Sciatic nerve (tissue), 2 donors: ENCODE data around the gene SUFU. TPM values are rescaled to one million over a fixed set of nuclear protein-coding genes. Genes with fewer than 3 reads are reported as not detected.

ENCODE experiments used
- ATAC-seq: fragments of 200-7000 bp; cut with Tn5 transposase; one replicate; pipeline ENCODE4 v1.9.1; 2020; ENCODE audit warnings: mild to moderate bottlenecking, moderate library complexity
- DNase-seq: peaks from one replicate; pipeline ENCODE4 v3.0.0-alpha.2; 2020; ENCODE audit warnings: low spot score
- intact Hi-C: fragments of 100-400 bp; cut with DNase I; formaldehyde crosslinking; loops from one replicate; pipeline ENCODE4 v1.14.2; 2022
- total RNA-seq: library from RNA; stranded (reverse); fragmentation: NEBNext Ultra II Directional; extraction: Animal tissue kit (Norgen Biotek cat#: 25700); gene quantifications from one replicate; pipeline ENCODE4 v1.2.1, GENCODE V29; 2021
- donor health status: DM: no; HTN: no; CAD: no.
- donor health status: DM: no; HTN: no; CAD: no.

The SUFU gene
- total RNA-seq, 1 donor from 2014 or later: 19.7 TPM

GRCh38 chr10:102668326-102669107 lies 164.7 kb downstream of the SUFU start:
- intact Hi-C loops: no loop called here
- no peak for ATAC-seq
- no peak for DNase-seq

DNA sequence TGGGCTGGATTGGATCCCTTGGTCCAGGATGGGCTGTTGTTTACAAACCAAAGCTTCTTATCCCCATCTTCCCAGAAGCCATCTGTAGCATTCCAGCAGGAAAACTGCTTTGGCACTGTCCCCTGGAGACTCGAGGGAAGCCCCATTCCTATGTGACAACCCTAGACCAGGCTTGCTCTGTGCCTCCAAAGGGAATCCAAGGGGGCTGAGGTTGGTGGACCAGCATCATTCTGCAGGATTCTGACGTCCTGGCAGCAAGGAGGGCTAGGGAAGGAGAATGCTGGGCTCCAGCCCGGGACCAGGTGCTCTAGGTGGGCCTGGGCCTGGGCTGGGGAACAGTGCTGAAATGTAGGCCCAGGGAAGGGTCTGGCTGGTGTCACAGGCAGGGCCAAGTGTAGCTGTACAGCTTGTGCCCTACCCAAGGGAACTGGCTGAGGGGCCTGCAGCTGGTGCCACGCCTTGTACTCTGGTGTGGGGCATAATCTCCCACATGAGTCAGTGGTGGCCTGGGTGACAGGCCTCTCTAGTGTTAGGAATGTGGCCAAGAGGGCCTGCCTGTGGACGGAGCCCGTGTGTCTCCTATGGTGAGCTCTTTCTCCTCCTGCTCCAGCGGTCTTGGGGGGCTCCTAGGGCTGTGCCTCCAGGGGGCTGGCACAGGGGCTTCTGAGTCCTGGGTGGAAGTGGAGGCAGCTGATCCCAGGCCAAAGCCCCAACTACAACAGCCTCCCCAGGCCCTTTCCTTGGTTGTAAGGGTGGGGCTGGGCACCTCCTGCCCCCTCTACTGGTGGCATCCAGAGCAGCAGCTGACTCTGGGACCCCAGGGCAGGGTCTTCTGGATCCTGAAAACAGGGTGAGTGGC lies 165.7 kb downstream of the SUFU start:
- intact Hi-C loops: no loop called here
- DNase-seq (no peak), ATAC-seq (peak; percentile 25)

DNA sequence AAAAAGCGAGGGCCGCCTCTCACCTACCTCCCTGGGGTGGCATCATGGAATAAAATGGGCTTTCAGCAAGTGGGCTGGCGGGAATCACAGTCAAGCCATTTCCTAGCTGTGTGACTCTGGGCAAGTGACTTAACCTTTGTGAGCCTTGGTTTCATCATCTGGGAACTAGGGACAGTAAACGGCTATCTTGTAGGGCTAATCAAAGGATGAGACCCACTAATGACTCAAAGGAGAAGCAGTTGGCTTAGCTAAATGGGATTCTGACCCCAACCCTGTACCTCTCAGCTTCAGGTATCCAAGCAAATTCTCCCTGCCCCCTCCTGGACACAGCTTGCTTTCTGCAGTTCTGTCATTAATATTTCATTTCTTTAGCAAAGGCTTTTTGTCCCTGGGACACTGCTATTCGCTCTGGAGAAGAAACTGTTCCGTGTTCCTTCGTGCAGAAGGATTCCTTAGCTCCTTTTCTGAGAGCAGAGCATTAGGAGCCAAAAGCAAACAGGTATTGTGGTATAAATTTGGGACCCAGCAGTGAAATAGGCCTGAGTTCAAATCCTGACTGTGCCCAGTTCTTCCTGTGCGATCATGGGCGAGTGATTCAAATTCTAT lies 166.4 kb downstream of the SUFU start:
- ATAC-seq (no peak), DNase-seq (no peak)
- intact Hi-C loops: no loop called here

GRCh38 chr10:102670871-102671434 lies 167.2 kb downstream of the SUFU start:
- intact Hi-C loops: no loop called here
- ATAC-seq: no peak

DNA sequence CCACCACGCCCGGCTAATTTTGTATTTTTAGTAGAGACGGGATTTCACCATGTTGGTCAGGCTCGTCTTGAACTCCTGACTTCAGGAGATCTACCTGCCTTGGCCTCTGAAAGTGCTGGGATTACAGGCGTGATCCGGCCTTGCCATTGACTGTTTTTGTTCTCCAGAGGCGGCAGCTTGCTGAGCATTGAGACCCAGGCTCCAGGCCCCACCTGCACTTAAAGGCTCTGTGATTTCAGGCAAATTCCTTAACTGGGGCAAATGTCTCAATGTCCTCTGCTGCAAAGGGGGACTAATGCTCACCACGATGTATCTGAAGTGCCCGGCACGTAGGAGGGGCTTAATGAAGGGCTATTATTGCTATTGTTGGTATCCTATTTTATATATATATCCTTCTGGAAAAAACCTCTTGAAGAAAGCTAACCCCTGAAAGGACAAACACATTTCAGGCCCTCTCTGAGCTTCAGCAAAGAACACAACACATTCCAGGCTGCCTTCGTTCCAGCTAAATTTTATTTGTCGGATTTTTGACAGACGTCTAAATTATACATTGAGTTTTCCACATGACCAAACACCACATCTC lies 169.6 kb downstream of the SUFU start:
- DNase-seq (no peak), ATAC-seq (no peak)
- intact Hi-C loops: no loop called here

More at GRCh38 chr10:102670871-102671434, 167.2 kb downstream of the SUFU start:
- no peak for DNase-seq

DNA sequence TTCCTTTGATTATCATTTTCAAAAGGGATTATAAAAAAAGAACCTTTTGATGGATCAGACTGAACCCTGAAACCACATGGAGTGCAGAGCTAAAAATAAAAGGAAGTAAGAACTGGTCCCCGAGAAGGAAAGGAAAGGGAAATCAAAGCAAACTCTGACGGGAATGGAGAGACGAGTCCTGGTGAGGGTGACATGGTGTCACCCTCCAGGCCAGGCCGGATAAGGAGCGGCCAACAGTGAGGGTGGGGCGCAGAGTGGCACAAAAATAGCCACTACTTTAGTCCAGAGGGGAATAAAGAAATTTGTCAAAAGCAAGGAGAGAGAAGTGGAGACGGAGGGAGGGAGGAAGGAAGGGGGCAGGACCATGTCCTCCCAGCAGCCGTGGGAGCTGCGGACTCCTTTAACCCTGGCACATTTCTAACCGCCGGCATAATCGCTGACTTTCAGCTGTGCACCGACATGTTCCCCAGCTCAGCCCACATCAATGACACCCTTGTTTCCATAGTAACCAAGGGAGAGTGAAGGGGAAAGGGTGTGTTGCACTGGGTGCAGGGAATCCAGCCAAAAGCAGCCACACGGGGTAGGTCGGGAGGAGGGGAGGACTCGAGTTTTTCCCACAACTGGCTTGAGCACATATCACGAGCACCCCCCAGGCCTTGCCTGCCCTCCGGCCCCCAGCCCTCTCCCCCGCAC lies 170.2 kb downstream of the SUFU start:
- ATAC-seq (peak; percentile 76), DNase-seq (peak; percentile 77)
- intact Hi-C loops: no loop called here

DNA sequence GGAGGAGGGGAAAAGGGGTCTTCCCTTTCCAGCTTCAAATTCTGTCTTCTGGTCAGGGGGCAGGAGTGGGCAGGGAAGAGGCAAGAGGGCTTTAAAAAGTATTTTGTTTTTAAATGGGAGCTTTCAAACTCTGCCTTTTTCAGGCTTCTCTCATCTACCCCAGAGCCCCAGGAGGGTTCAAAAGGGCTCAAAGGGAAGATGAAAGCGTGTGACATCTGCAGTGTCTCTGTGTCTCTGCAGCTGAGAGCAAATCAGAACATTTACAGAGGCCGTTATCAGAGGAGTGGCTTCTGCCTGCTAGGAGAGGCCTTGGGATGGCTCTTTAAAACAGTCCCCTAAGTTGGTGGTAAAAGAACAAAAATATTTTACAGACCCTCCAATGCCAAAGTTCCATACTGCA lies 170.8 kb downstream of the SUFU start:
- peak; percentile 22 for ATAC-seq
- DNase-seq: no peak
- intact Hi-C loops: no loop called here

- DNase-seq: peak; percentile 54
- no peak for ATAC-seq
- intact Hi-C loops: no loop called here
Measured at GRCh38 chr10:102675011-102675665, 171.4 kb downstream of the SUFU start.

- intact Hi-C loops: no loop called here
- DNase-seq: peak; percentile 54
- peak; percentile 62 for ATAC-seq
Measured at GRCh38 chr10:102675666-102676533, 172.1 kb downstream of the SUFU start.

GRCh38 chr10:102676534-102677315 lies 173.0 kb downstream of the SUFU start:
- DNase-seq: no peak
- ATAC-seq: no peak
- intact Hi-C loops: no loop called here

GRCh38 chr10:102677331-102678067 lies 173.7 kb downstream of the SUFU start:
- ATAC-seq: no peak
- intact Hi-C loops: no loop called here
- DNase-seq: no peak

GRCh38 chr10:102678068-102678400 lies 174.3 kb downstream of the SUFU start:
- intact Hi-C loops: no loop called here
- DNase-seq: no peak
- no peak for ATAC-seq

DNA sequence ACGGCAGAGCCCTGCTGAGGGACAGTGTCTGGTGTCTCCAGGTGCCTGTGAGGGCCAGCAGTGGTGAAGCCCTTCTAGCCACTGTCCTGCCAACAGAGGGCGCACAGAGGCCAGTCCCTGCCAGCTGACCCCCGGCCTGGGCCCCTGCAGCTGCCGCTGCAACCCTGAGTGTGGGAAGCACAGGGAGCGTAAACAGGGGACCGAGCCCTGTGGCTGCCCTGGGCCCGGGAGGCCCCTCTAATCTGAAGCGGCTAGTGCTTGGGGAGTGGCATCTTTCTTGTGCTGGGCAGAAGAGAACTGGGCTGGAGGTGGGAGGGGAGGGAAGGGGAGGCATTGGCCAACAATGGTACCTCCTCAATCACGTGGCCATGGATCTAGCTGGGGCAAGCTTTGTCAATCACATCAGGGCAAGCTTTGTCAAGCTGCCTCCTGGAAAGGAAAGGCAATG lies 175.1 kb downstream of the SUFU start:
- DNase-seq: peak; percentile 88
- intact Hi-C loops: no loop called here
- ATAC-seq: peak; percentile 74

DNA sequence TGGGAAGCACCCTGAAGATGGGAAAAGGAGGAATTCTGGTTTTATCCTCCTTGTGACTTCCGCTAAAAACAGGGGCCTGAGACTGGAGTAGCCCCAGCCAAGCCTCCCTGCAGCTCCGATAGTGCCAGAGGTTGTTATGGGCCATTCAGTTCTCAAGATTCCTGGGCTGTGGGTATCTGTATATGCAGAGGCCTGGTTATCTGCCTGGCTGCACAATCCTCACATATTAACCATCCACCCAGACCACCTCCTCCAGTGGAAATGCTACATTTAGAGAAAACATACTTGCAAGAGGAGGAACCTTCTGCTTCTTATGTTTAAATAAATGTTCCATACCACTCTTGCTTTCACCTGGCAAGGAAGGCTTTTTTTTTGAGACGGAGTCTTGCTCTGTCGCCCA lies 175.8 kb downstream of the SUFU start:
- ATAC-seq: no peak
- intact Hi-C loops: no loop called here
- no peak for DNase-seq

- ATAC-seq (no peak), DNase-seq (no peak)
- intact Hi-C loops: no loop called here
Measured at GRCh38 chr10:102681696-102682095, 177.9 kb downstream of the SUFU start.

DNA sequence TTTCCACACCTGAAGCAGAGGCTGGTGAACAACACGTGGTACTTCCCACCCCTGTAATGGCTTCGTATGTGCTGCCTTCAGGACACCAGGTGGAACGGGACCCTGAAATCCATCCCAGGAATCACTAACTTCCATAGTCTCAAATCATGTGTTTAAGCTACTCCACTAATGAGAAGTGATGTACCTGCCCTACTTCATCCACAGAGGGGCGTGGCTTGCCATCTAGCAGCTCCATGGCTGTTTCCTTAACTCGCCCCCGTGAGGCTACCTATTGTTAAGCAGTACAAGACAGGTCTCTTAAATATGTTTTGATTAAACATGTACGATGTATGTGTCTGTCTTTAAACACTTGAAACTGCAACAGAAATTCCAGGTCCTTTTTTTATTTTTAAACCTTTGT lies 178.6 kb downstream of the SUFU start:
- no peak for ATAC-seq
- intact Hi-C loops: no loop called here
- no peak for DNase-seq
